HCT116 (cell line): ENCODE data around the gene LRCH1. TPM values are rescaled to one million over a fixed set of nuclear protein-coding genes. Genes with fewer than 3 reads are reported as not detected.

Source experiments
- CEBPB ChIP-seq: IDR thresholded peaks from 2 replicates; pipeline ENCODE4 v1.6.1; 2012; ENCODE audit warnings: low read depth
- ELF1 ChIP-seq: IDR thresholded peaks from 2 replicates; pipeline ENCODE4 v1.6.1; 2012; ENCODE audit warnings: low read depth, borderline replicate concordance
- RAD21 ChIP-seq: IDR thresholded peaks from 2 replicates; pipeline ENCODE4 v1.6.1; 2012; ENCODE audit warnings: low read depth, mild to moderate bottlenecking
- SP1 ChIP-seq: IDR thresholded peaks from 2 replicates; pipeline ENCODE4 v1.6.1; 2012; ENCODE audit warnings: low read depth
- SRF ChIP-seq: IDR thresholded peaks from 2 replicates; pipeline ENCODE4 v1.6.1; 2012; ENCODE audit warnings: low read depth
- YY1 ChIP-seq: IDR thresholded peaks from 2 replicates; pipeline ENCODE4 v1.6.1; 2011; ENCODE audit warnings: low read length, low read depth, moderate library complexity, mild to moderate bottlenecking; ENCODE audit not compliant: insufficient replicate concordance; ENCODE audit errors: extremely low read depth
- total RNA-seq: library from RNA; stranded (reverse); gene quantifications from one replicate; pipeline ENCODE4 v1.2.1, GENCODE V29; 2021; ENCODE audit not compliant: unreplicated experiment
- TF ChIP-seq, protein P1 (sequence below): IDR thresholded peaks from 2 replicates; pipeline ENCODE4 v1.6.1; 2012; ENCODE audit warnings: low read depth
- TF ChIP-seq, protein P2 (sequence below), 3 experiments: fragments of 200-600 bp in 1 of 3; sonication (generic) in 1 of 3; IDR thresholded peaks in 2 of 3; conservative IDR thresholded peaks in 1 of 3; 2 replicates each; pipeline ENCODE4 v1.5.1; 2012 to 2017; ENCODE audit warnings: low read depth in 2 of 3, low read length in 2 of 3, antibody characterized with exemption in 1 of 3, borderline replicate concordance in 1 of 3, control low read depth in 1 of 3, mild to moderate bottlenecking in 1 of 3, mixed read lengths in 1 of 3, mixed run types in 1 of 3, moderate library complexity in 1 of 3; ENCODE audit not compliant: insufficient read depth in 1 of 3

Gene LRCH1
- total RNA-seq, 1 experiment from 2014 or later = 15.6 TPM

- TF ChIP-seq, protein P1, sequence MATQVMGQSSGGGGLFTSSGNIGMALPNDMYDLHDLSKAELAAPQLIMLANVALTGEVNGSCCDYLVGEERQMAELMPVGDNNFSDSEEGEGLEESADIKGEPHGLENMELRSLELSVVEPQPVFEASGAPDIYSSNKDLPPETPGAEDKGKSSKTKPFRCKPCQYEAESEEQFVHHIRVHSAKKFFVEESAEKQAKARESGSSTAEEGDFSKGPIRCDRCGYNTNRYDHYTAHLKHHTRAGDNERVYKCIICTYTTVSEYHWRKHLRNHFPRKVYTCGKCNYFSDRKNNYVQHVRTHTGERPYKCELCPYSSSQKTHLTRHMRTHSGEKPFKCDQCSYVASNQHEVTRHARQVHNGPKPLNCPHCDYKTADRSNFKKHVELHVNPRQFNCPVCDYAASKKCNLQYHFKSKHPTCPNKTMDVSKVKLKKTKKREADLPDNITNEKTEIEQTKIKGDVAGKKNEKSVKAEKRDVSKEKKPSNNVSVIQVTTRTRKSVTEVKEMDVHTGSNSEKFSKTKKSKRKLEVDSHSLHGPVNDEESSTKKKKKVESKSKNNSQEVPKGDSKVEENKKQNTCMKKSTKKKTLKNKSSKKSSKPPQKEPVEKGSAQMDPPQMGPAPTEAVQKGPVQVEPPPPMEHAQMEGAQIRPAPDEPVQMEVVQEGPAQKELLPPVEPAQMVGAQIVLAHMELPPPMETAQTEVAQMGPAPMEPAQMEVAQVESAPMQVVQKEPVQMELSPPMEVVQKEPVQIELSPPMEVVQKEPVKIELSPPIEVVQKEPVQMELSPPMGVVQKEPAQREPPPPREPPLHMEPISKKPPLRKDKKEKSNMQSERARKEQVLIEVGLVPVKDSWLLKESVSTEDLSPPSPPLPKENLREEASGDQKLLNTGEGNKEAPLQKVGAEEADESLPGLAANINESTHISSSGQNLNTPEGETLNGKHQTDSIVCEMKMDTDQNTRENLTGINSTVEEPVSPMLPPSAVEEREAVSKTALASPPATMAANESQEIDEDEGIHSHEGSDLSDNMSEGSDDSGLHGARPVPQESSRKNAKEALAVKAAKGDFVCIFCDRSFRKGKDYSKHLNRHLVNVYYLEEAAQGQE = no peak
- TF ChIP-seq, protein P2, sequence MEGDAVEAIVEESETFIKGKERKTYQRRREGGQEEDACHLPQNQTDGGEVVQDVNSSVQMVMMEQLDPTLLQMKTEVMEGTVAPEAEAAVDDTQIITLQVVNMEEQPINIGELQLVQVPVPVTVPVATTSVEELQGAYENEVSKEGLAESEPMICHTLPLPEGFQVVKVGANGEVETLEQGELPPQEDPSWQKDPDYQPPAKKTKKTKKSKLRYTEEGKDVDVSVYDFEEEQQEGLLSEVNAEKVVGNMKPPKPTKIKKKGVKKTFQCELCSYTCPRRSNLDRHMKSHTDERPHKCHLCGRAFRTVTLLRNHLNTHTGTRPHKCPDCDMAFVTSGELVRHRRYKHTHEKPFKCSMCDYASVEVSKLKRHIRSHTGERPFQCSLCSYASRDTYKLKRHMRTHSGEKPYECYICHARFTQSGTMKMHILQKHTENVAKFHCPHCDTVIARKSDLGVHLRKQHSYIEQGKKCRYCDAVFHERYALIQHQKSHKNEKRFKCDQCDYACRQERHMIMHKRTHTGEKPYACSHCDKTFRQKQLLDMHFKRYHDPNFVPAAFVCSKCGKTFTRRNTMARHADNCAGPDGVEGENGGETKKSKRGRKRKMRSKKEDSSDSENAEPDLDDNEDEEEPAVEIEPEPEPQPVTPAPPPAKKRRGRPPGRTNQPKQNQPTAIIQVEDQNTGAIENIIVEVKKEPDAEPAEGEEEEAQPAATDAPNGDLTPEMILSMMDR (IDR thresholded peaks at IDR 0.05 in 2 of 3, conservative IDR thresholded peaks at IDR 0.05 in 1 of 3; ENCODE audit: borderline replicate concordance in 1 of 3, insufficient read depth in 1 of 3, low read depth in 2 of 3, low read length in 2 of 3) = no peak
- TF ChIP-seq SRF (no peak), YY1 (no peak), SP1 (no peak), CEBPB (no peak), RAD21 (no peak), ELF1 (no peak)
Measured at GRCh38 chr13:46796129-46796514, 243.2 kb downstream of the LRCH1 start (continued).
